Gastroesophageal sphincter (tissue), 4 donors: ENCODE measurements around the gene HAX1. TPM values are rescaled to one million over a fixed set of nuclear protein-coding genes. Genes with fewer than 3 reads are reported as not detected.

Source experiments
- ATAC-seq: fragments of 150-250 bp; one replicate; pipeline ENCODE4 v1.9.1; 2016; ENCODE audit warnings: mild to moderate bottlenecking, moderate library complexity
- H3K27ac ChIP-seq, 4 donors: fragments of 200-600 bp; sonication (generic) in 3 of 4; 1 replicate in 3 of 4; 2 replicates in 1 of 4; pipeline ENCODE4 v1.5.1; 2016 to 2019
- H3K27me3 ChIP-seq: fragments of 200-600 bp; sonication (generic); one replicate; pipeline ENCODE4 v1.5.1; 2019
- H3K36me3 ChIP-seq, 2 donors: fragments of 200-600 bp; sonication (generic); one replicate each; pipeline ENCODE4 v1.5.1; 2019; ENCODE audit warnings: control low read depth in 1 of 2
- H3K4me1 ChIP-seq, 3 donors: fragments of 200-600 bp; sonication (generic); 1 replicate in 2 of 3; 2 replicates in 1 of 3; pipeline ENCODE4 v1.5.1; 2016 to 2019; ENCODE audit warnings: control low read depth in 2 of 3
- H3K4me3 ChIP-seq, 2 donors: fragments of 200-600 bp; sonication (generic); one replicate each; pipeline ENCODE4 v1.5.1; 2019; ENCODE audit warnings: mild to moderate bottlenecking in 1 of 2, moderate library complexity in 1 of 2
- H3K9me3 ChIP-seq, 3 donors: fragments of 200-600 bp; sonication (generic); one replicate each; pipeline ENCODE4 v1.5.1; 2017 to 2019; ENCODE audit warnings: control low read depth in 2 of 3
- EP300 ChIP-seq: sonication (generic); formaldehyde crosslinking; IDR thresholded peaks from one replicate; pipeline ENCODE4 v1.6.1; 2017; ENCODE audit warnings: antibody characterized with exemption, mild to moderate bottlenecking
- POLR2A ChIP-seq, 2 donors: fragments of 450-650 bp; IDR thresholded peaks; one replicate each; pipeline ENCODE4 v1.6.1; 2017; ENCODE audit warnings: antibody characterized with exemption in 2 of 2, mild to moderate bottlenecking in 2 of 2, moderate library complexity in 1 of 2
- POLR2AphosphoS5 ChIP-seq: sonication (generic); formaldehyde crosslinking; IDR thresholded peaks from one replicate; pipeline ENCODE4 v1.6.1; 2017; ENCODE audit warnings: antibody characterized with exemption
- WGBS, 2 donors: methylation state at CpG; one replicate each; pipeline ENCODE4 v1.1.5; 2018; ENCODE audit warnings: low coverage in 1 of 2; 5-methylcytosine and 5-hydroxymethylcytosine counted together
- total RNA-seq, 4 donors: library from RNA; depleted of rRNA; stranded (reverse); fragments of >200 nt; gene quantifications; one replicate each; pipeline ENCODE4 v1.1.0, GENCODE V29; 2016
- TF ChIP-seq, protein P1 (sequence below), 4 experiments: fragments of 200-600 bp in 2 of 4; fragments of 450-650 bp in 2 of 4; sonication (generic) in 1 of 4; IDR thresholded peaks; one replicate each; pipeline ENCODE4 v1.5.1; 2017 to 2019; ENCODE audit warnings: antibody characterized with exemption in 4 of 4, mild to moderate bottlenecking in 2 of 4, moderate library complexity in 2 of 4

Gene HAX1
- total RNA-seq, 4 donors from 2014 or later: 86.7 to 128 (median 120) TPM

- TF ChIP-seq POLR2A (IDR thresholded peaks at IDR 0.05) (no peak), EP300 (no peak), POLR2AphosphoS5 (no peak)
- TF ChIP-seq, protein P1, sequence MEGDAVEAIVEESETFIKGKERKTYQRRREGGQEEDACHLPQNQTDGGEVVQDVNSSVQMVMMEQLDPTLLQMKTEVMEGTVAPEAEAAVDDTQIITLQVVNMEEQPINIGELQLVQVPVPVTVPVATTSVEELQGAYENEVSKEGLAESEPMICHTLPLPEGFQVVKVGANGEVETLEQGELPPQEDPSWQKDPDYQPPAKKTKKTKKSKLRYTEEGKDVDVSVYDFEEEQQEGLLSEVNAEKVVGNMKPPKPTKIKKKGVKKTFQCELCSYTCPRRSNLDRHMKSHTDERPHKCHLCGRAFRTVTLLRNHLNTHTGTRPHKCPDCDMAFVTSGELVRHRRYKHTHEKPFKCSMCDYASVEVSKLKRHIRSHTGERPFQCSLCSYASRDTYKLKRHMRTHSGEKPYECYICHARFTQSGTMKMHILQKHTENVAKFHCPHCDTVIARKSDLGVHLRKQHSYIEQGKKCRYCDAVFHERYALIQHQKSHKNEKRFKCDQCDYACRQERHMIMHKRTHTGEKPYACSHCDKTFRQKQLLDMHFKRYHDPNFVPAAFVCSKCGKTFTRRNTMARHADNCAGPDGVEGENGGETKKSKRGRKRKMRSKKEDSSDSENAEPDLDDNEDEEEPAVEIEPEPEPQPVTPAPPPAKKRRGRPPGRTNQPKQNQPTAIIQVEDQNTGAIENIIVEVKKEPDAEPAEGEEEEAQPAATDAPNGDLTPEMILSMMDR (IDR thresholded peaks at IDR 0.05): no peak
- 48 to 65% methylated on average over 6 of the region's 6 CpGs for WGBS, 2 donors
- Histone ChIP-seq H3K27me3 (no peaks in the 10 kb centered on the region), H3K36me3 (peaks cover 7 to 98% of the 10 kb centered on the region in 2 donors), H3K4me3 (no peak overlapping the region), H3K27ac (no peak overlapping the region), H3K9me3 (no peaks in the 10 kb centered on the region), H3K4me1 (no peaks in the 10 kb centered on the region)
- no peak for ATAC-seq
Measured at GRCh38 chr1:154263465-154264332, 8.7 kb upstream of the HAX1 start.

GRCh38 chr1:154264454-154264853 is 8.0 kb upstream of the HAX1 start:
- H3K27me3 ChIP-seq: no peaks in the 10 kb centered on the region
- peaks cover 7 to 98% of the 10 kb centered on the region in 2 donors for H3K36me3 ChIP-seq
- WGBS, 2 donors: 33 to 38% methylated on average over 1 of the region's 1 CpG
- TF ChIP-seq POLR2AphosphoS5: no peak
- no peak for TF ChIP-seq EP300
- no peak for TF ChIP-seq POLR2A (IDR thresholded peaks at IDR 0.05)
- no peak overlapping the region for H3K27ac ChIP-seq
- H3K9me3 ChIP-seq: no peaks in the 10 kb centered on the region
- no peaks in the 10 kb centered on the region for H3K4me1 ChIP-seq
- no peak overlapping the region for H3K4me3 ChIP-seq
- no peak for ATAC-seq

DNA sequence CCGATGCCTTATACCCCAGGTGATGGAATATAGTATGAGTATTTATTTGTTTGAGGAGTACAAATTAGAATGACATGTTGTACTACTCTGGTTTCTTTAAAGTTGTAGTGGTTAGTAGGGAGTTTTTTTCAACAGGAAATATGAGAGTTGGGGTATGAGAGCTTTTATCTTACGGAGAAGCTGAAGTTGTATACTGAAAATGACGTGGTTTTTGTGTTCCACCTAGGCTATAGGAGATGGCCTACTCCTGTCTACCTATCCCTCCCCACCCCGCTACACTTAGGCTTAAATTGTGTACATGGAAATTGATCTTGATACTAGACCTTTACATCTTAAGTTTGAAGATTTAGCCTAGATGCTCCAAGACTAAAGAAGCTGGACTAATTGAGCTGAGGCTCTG is 6.8 kb upstream of the HAX1 start:
- 69 to 80% methylated on average over 4 of the region's 4 CpGs for WGBS, 2 donors
- H3K27ac ChIP-seq: no peak overlapping the region

GRCh38 chr1:154270833-154271232 is 1.6 kb upstream of the HAX1 start:
- Histone ChIP-seq H3K9me3 (no peaks in the 10 kb centered on the region), H3K27me3 (no peaks in the 10 kb centered on the region), H3K27ac (peak overlapping the region in 1 of 4 donors; percentile 93), H3K4me3 (no peak overlapping the region), H3K36me3 (peaks cover 3 to 77% of the 10 kb centered on the region in 2 donors), H3K4me1 (peaks cover 0 to 31% (median 7%) of the 10 kb centered on the region in 3 donors)
- 87 to 90% methylated on average over 4 to 5 of the region's 5 CpGs for WGBS, 2 donors
- ATAC-seq: no peak
- TF ChIP-seq EP300: no peak
- TF ChIP-seq POLR2AphosphoS5: no peak
- TF ChIP-seq, protein P1 (IDR thresholded peaks at IDR 0.05): no peak
- TF ChIP-seq POLR2A (IDR thresholded peaks at IDR 0.05): no peak

More for the DNA sequence above, 6.8 kb upstream of the HAX1 start:
- Histone ChIP-seq H3K27me3 (no peaks in the 10 kb centered on the region), H3K4me3 (no peak overlapping the region), H3K4me1 (no peaks in the 10 kb centered on the region), H3K36me3 (peaks cover 6 to 98% of the 10 kb centered on the region in 2 donors), H3K9me3 (no peaks in the 10 kb centered on the region)
- TF ChIP-seq POLR2A (IDR thresholded peaks at IDR 0.05) (no peak), POLR2AphosphoS5 (no peak), EP300 (no peak)
- TF ChIP-seq, protein P1 (IDR thresholded peaks at IDR 0.05): no peak
- ATAC-seq: no peak

GRCh38 chr1:154272999-154273563 is 652 bp downstream of the HAX1 start:
- Histone ChIP-seq H3K4me1 (peaks cover 0 to 31% (median 7%) of the 10 kb centered on the region in 3 donors), H3K27me3 (no peaks in the 10 kb centered on the region), H3K36me3 (peaks cover 0 to 77% of the 10 kb centered on the region in 2 donors), H3K27ac (peak overlapping the region; percentile 76 to 94 (median 93)), H3K9me3 (no peaks in the 10 kb centered on the region), H3K4me3 (peak overlapping the region; percentile 89 to 91)
- no peak for ATAC-seq
- TF ChIP-seq POLR2A (IDR thresholded peaks at IDR 0.05) (no peak), EP300 (no peak), POLR2AphosphoS5 (no peak)
- TF ChIP-seq, protein P1 (IDR thresholded peaks at IDR 0.05): no peak
- 28 to 30% methylated on average over 5 to 9 of the region's 13 CpGs for WGBS, 2 donors
